ENCODE results near the gene INO80C. TPM values are rescaled to one million over a fixed set of nuclear protein-coding genes. Genes with fewer than 3 reads are reported as not detected.

The INO80C gene
- total and polyA plus RNA-seq, 8 donors = 8.7 to 66.7 (median 29.6) TPM; not detected in 1

GRCh38 chr18:35422237-35422636, 75.5 kb downstream of the INO80C start:
- no peaks in the 10 kb centered on the region for H3K4me1 ChIP-seq
- intact Hi-C loops (cut with DNase I; ENCODE audit: low total_unique reads) = no loop called here
- no peak overlapping the region for H3K27ac ChIP-seq
- peaks cover 0 to 10% (median 5%) of the 10 kb centered on the region in 4 donors for H3K9me3 ChIP-seq
- H3K36me3 ChIP-seq = no peaks in the 10 kb centered on the region
- no peak overlapping the region for H3K4me3 ChIP-seq
- H3K27me3 ChIP-seq = no peaks in the 10 kb centered on the region
- WGBS, 5 donors = 61 to 85% (median 70%) methylated on average over 2 to 3 of the region's 3 CpGs
- TF ChIP-seq POLR2AphosphoS5 (IDR thresholded peaks at IDR 0.05) (no peak), POLR2A (IDR thresholded peaks at IDR 0.05) (no peak), CTCF (IDR thresholded peaks at IDR 0.05) (no peak), EP300 (IDR thresholded peaks at IDR 0.05) (no peak)
- no peak for DNase-seq

GRCh38 chr18:35418610-35419009, 79.2 kb downstream of the INO80C start:
- no peak for TF ChIP-seq EP300 (IDR thresholded peaks at IDR 0.05)
- no peak for TF ChIP-seq POLR2A (IDR thresholded peaks at IDR 0.05)
- no peak for TF ChIP-seq POLR2AphosphoS5 (IDR thresholded peaks at IDR 0.05)
- TF ChIP-seq CTCF (IDR thresholded peaks at IDR 0.05) = no peak
- Histone ChIP-seq H3K36me3 (no peaks in the 10 kb centered on the region), H3K27ac (no peak overlapping the region), H3K4me3 (no peak overlapping the region), H3K4me1 (peaks cover 0 to 9% (median 4%) of the 10 kb centered on the region in 4 donors), H3K27me3 (no peaks in the 10 kb centered on the region), H3K9me3 (peaks cover 0 to 13% (median 6%) of the 10 kb centered on the region in 4 donors)
- 86 to 92% (median 90%) methylated on average over 4 of the region's 4 CpGs for WGBS, 5 donors
- intact Hi-C loops (cut with DNase I; ENCODE audit: low total_unique reads) = loop anchor here (10.0 kb wide), 1 partner anchor 96 kb away; no protein-coding TSS in a partner anchor
- DNase-seq = no peak

Small RNAs within 50 kb of the gene (small RNA-seq; reads per million reads assigned to genes)
- 0 reads per million in 4 donors for gene AC007998.5

Other genes starting within 250 kb of the INO80C start
- gene ZSCAN30, start 207.7 kb downstream of the INO80C start, total RNA-seq = 10 to 100 TPM in 3 of 5 donors, 1 to 10 TPM in 2; 9.3 to 22.0 (median 12.7) TPM
- 1 to 10 TPM; 3.7 to 6.2 (median 6.1) TPM for gene ZSCAN30, start 207.7 kb downstream of the INO80C start, polyA plus RNA-seq
- 10 to 100 TPM; 27.5 to 76.2 (median 32.1) TPM for gene ZNF24, start 153.5 kb downstream of the INO80C start, total RNA-seq
- gene ZNF24, start 153.5 kb downstream of the INO80C start, polyA plus RNA-seq = 10 to 100 TPM; 10.5 to 18.2 (median 15.2) TPM
- gene ZNF396, start 120.6 kb downstream of the INO80C start, total RNA-seq = 1 to 10 TPM in 4 of 5 donors, not detected in 1; 3.9 to 7.6 (median 5.5) TPM
- 1 to 10 TPM; 1.3 to 4.3 (median 1.8) TPM for gene ZNF396, start 120.6 kb downstream of the INO80C start, polyA plus RNA-seq
- gene GALNT1, start 83.8 kb upstream of the INO80C start, total RNA-seq = 10 to 100 TPM; 11.2 to 83.9 (median 30.7) TPM
- gene GALNT1, start 83.8 kb upstream of the INO80C start, polyA plus RNA-seq = 10 to 100 TPM; 12.3 to 14.2 (median 13.4) TPM